Neural progenitor cell (in vitro differentiated cells): Measurements from ENCODE around the gene LMF1. TPM values are rescaled to one million over a fixed set of nuclear protein-coding genes. Genes with fewer than 3 reads are reported as not detected.

Source experiments
- DNase-seq: peaks from one replicate; pipeline ENCODE4 v3.0.0-alpha.2; 2016; ENCODE audit warnings: low spot score
- H2AFZ ChIP-seq: fragments of 200-600 bp; sonication (generic); replicated peaks from 2 replicates; pipeline ENCODE4 v1.6.1; 2016; ENCODE audit warnings: antibody characterized with exemption
- H3F3A ChIP-seq: fragments of 200-600 bp; sonication (generic); 2 replicates; pipeline ENCODE4 v1.6.1; 2016; ENCODE audit warnings: antibody characterized with exemption, low read depth
- H3K27ac ChIP-seq: fragments of 200-600 bp; sonication (generic); 2 replicates; pipeline ENCODE4 v1.5.1; 2016; ENCODE audit warnings: mild to moderate bottlenecking
- H3K27me3 ChIP-seq: fragments of 200-600 bp; sonication (generic); 2 replicates; pipeline ENCODE4 v1.6.1; 2016; ENCODE audit warnings: mild to moderate bottlenecking, moderate library complexity
- H3K36me3 ChIP-seq: fragments of 200-600 bp; sonication (generic); 2 replicates; pipeline ENCODE4 v1.5.1; 2016
- H3K4me1 ChIP-seq: fragments of 200-600 bp; sonication (generic); 2 replicates; pipeline ENCODE4 v1.6.1; 2016; ENCODE audit warnings: mixed run types
- H3K4me2 ChIP-seq: fragments of 200-600 bp; sonication (generic); 2 replicates; pipeline ENCODE4 v1.6.1; 2016
- H3K4me3 ChIP-seq: fragments of 200-600 bp; sonication (generic); 2 replicates; pipeline ENCODE4 v1.5.1; 2016
- H3K79me2 ChIP-seq: fragments of 200-600 bp; sonication (generic); 2 replicates; pipeline ENCODE4 v1.6.1; 2016; ENCODE audit warnings: low read depth
- H3K9ac ChIP-seq: fragments of 200-600 bp; sonication (generic); 2 replicates; pipeline ENCODE4 v1.6.1; 2016
- H3K9me3 ChIP-seq: fragments of 200-600 bp; sonication (generic); 2 replicates; pipeline ENCODE4 v1.5.1; 2016; ENCODE audit warnings: low read depth
- H4K20me1 ChIP-seq: fragments of 200-600 bp; sonication (generic); 2 replicates; pipeline ENCODE4 v1.6.1; 2016; ENCODE audit warnings: low read depth
- H3K27ac Mint-ChIP-seq: 3 replicates; pipeline ENCODE4 v1.8.0; 2021; ENCODE audit warnings: mixed read lengths
- H3K27me3 Mint-ChIP-seq: 2 replicates; pipeline ENCODE4 v1.8.0; 2022; ENCODE audit warnings: low read depth, mild to moderate bottlenecking, inconsistent platforms, moderate library complexity, mixed read lengths; ENCODE audit not compliant: insufficient read depth
- H3K36me3 Mint-ChIP-seq: 3 replicates; pipeline ENCODE4 v1.8.0; 2021; ENCODE audit warnings: mixed read lengths
- H3K4me1 Mint-ChIP-seq: 3 replicates; pipeline ENCODE4 v1.8.0; 2021; ENCODE audit warnings: mixed read lengths
- H3K4me3 Mint-ChIP-seq: 3 replicates; pipeline ENCODE4 v1.8.0; 2021; ENCODE audit warnings: mild to moderate bottlenecking, moderate library complexity, mixed read lengths
- H3K9me3 Mint-ChIP-seq: 3 replicates; pipeline ENCODE4 v1.8.0; 2020; ENCODE audit warnings: mixed read lengths
- CTCF ChIP-seq: fragments of 200-600 bp; sonication (generic); IDR thresholded peaks from 2 replicates; pipeline ENCODE4 v1.5.1; 2017; ENCODE audit warnings: antibody characterized with exemption, mild to moderate bottlenecking
- EZH2 ChIP-seq: fragments of 200-600 bp; sonication (generic); IDR thresholded peaks from 2 replicates; pipeline ENCODE4 v1.6.1; 2017; ENCODE audit warnings: antibody characterized with exemption, mild to moderate bottlenecking, moderate library complexity
- EZH2phosphoT487 ChIP-seq: fragments of 200-600 bp; sonication (generic); IDR thresholded peaks from 2 replicates; pipeline ENCODE4 v1.6.1; 2017; ENCODE audit warnings: antibody characterized with exemption
- total RNA-seq: library from RNA; depleted of rRNA; stranded (reverse); fragments of >200 nt; gene quantifications from 2 replicates; pipeline ENCODE4 v1.2.3, GENCODE V29; 2015; ENCODE audit warnings: low replicate concordance

Gene LMF1
- total RNA-seq, 1 donor from 2014 or later, result 3.4 TPM

GRCh38 chr16:1002399-1003166 lies 31.8 kb upstream of the LMF1 start:
- H3K4me2 ChIP-seq, result no peak overlapping the region
- Mint-ChIP-seq H3K9me3 (peaks cover 3% of the 10 kb centered on the region), H3K36me3 (peaks cover 2% of the 10 kb centered on the region)

DNA sequence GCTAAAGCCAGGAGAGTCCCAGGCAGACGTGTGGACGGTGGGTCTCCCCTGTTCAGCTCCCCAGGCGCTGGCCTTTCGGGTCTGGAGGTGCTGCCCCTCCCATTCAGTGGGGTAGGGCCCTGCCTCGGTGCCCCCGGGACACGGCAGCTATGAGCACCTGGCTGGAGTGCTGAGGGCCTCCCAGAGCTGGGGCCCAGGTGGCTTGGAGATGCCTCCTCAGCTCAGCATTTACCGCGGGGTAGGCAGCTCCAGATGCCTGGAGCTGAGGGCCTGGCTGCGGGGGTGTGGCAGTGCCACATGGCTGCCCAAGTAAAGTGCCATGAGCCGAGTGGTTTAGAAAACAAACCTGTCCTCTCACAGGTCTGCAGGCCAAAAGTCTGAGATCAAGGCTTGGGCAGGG lies 30.3 kb upstream of the LMF1 start:
- TF ChIP-seq EZH2 (no peak), CTCF (no peak), EZH2phosphoT487 (no peak)
- Mint-ChIP-seq H3K4me3 (no peak overlapping the region), H3K27ac (no peak overlapping the region), H3K27me3 (peaks cover 20% of the 10 kb centered on the region), H3K4me1 (peaks cover 29% of the 10 kb centered on the region), H3K36me3 (peaks cover 2% of the 10 kb centered on the region), H3K9me3 (peaks cover 3% of the 10 kb centered on the region)
- H4K20me1 ChIP-seq, result no peaks in the 10 kb centered on the region
- H3K9me3 ChIP-seq, result no peaks in the 10 kb centered on the region
- no peak overlapping the region for H3K9ac ChIP-seq
- no peak overlapping the region for H3K27ac ChIP-seq
- peaks cover 17% of the 10 kb centered on the region for H3K27me3 ChIP-seq
- no peak overlapping the region for H3K4me3 ChIP-seq
- no peaks in the 10 kb centered on the region for H3F3A ChIP-seq
- no peak overlapping the region for H2AFZ ChIP-seq
- H3K36me3 ChIP-seq, result no peaks in the 10 kb centered on the region
- DNase-seq, result no peak
- H3K79me2 ChIP-seq, result no peaks in the 10 kb centered on the region
- no peak overlapping the region for H3K4me2 ChIP-seq
- H3K4me1 ChIP-seq, result peaks cover 10% of the 10 kb centered on the region

More at GRCh38 chr16:1002399-1003166, 31.8 kb upstream of the LMF1 start:
- H3K4me3 ChIP-seq, result no peak overlapping the region
- TF ChIP-seq EZH2phosphoT487 (no peak), CTCF (no peak), EZH2 (no peak)
- no peak overlapping the region for H2AFZ ChIP-seq
- peak overlapping the region; percentile 60 for H3K4me3 Mint-ChIP-seq
- H4K20me1 ChIP-seq, result no peaks in the 10 kb centered on the region
- peaks cover 3% of the 10 kb centered on the region for H3K4me1 ChIP-seq
- peaks cover 18% of the 10 kb centered on the region for H3K4me1 Mint-ChIP-seq
- H3K27me3 Mint-ChIP-seq, result peaks cover 20% of the 10 kb centered on the region
- peak overlapping the region; percentile 15 for H3K27ac Mint-ChIP-seq
- peaks cover 4% of the 10 kb centered on the region for H3K27me3 ChIP-seq
- no peaks in the 10 kb centered on the region for H3F3A ChIP-seq
- no peak for DNase-seq
- H3K36me3 ChIP-seq, result no peaks in the 10 kb centered on the region
- no peak overlapping the region for H3K9ac ChIP-seq
- H3K27ac ChIP-seq, result no peak overlapping the region
- no peaks in the 10 kb centered on the region for H3K79me2 ChIP-seq
- H3K9me3 ChIP-seq, result no peaks in the 10 kb centered on the region

DNA sequence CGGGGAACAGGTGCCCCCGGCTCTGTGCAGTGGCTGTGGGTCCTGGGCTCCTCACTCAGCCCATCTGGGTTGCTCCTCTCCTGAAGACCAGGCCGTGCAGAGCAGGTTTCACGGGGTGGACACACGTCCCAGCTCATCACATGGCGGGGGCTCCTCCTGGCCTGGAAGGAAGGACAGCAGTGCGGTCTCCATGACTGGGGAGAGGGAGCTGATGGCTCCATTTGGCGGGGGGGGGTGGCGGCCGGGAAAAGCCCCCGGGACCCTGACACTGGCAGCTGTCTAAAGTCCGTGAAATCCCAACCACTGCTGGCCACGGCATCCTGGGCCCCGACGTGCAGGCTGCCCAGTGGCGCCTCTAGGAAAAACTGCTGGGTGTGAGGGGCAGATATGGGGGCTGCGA lies 29.8 kb upstream of the LMF1 start:
- Histone ChIP-seq H2AFZ (no peak overlapping the region), H3K4me2 (no peak overlapping the region), H3K27me3 (peaks cover 20% of the 10 kb centered on the region), H4K20me1 (no peaks in the 10 kb centered on the region), H3K79me2 (no peaks in the 10 kb centered on the region), H3K9ac (no peak overlapping the region), H3K4me3 (no peak overlapping the region), H3K36me3 (no peaks in the 10 kb centered on the region), H3K4me1 (peaks cover 10% of the 10 kb centered on the region), H3K9me3 (no peaks in the 10 kb centered on the region), H3K27ac (no peak overlapping the region), H3F3A (no peaks in the 10 kb centered on the region)
- H3K27me3 Mint-ChIP-seq, result peaks cover 24% of the 10 kb centered on the region
- H3K4me1 Mint-ChIP-seq, result peaks cover 31% of the 10 kb centered on the region
- H3K4me3 Mint-ChIP-seq, result no peak overlapping the region
- TF ChIP-seq EZH2phosphoT487, result no peak
- TF ChIP-seq CTCF, result no peak
- no peak for TF ChIP-seq EZH2
- peaks cover 2% of the 10 kb centered on the region for H3K36me3 Mint-ChIP-seq
- peaks cover 3% of the 10 kb centered on the region for H3K9me3 Mint-ChIP-seq
- no peak overlapping the region for H3K27ac Mint-ChIP-seq
- DNase-seq, result no peak
